Iris pigment epithelial cell (primary cell): ENCODE results near the gene ESRP2.

Source experiments
- DNase-seq: peaks from one replicate; pipeline ENCODE4 v3.0.0-alpha.2; 2011; ENCODE audit warnings: low read depth

Gene ESRP2

DNA sequence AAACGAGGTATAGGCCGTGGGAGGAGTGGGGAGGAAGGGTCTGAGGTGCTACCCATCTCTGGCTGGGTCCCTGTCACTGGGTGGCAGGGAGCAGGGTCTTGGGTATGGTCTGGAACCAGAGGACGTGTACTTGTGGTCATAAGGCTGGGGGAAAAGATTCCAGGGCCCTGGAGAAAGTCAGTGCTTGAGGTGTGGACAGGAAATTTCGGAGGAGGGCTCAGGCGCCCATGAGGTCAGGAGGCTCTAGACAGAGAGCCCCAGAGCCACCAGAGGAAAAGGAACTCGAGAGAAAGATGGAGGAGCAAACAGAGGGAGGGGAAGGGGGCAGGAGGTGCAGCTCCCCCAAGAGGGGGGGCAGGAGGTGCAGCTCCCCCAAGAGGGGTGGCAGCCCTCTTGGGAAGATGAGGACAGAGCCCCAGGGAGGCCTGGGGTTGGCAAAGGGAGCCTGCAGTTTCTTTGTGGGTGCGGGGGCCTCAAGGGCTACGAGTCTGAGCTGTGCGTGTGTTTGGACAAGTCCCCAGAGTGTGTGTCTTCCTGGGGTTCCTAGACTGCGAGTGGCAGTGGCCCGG lies 27.7 kb upstream of the ESRP2 start:
- DNase-seq: no peak

DNA sequence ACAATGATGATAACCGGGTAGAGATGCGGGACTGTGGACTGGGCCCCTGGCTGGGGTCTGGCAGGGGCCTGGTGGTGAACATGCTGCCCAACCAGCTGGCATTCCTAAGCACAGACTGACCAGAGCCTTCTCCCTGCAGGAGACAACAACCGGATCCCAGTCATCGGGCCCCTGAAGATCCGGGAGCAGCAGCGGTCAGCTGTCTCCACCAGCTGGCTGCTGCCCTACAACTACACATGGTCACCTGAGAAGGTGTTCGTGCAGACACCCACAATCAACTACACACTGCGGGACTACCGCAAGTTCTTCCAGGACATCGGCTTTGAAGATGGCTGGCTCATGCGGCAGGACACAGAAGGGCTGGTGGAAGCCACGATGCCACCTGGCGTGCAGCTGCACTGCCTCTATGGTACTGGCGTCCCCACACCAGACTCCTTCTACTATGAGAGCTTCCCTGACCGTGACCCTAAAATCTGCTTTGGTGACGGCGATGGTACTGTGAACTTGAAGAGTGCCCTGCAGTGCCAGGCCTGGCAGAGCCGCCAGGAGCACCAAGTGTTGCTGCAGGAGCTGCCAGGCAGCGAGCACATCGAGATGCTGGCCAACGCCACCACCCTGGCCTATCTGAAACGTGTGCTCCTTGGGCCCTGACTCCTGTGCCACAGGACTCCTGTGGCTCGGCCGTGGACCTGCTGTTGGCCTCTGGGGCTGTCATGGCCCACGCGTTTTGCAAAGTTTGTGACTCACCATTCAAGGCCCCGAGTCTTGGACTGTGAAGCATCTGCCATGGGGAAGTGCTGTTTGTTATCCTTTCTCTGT lies 23.3 kb upstream of the ESRP2 start:
- peak; percentile 34 for DNase-seq

DNA sequence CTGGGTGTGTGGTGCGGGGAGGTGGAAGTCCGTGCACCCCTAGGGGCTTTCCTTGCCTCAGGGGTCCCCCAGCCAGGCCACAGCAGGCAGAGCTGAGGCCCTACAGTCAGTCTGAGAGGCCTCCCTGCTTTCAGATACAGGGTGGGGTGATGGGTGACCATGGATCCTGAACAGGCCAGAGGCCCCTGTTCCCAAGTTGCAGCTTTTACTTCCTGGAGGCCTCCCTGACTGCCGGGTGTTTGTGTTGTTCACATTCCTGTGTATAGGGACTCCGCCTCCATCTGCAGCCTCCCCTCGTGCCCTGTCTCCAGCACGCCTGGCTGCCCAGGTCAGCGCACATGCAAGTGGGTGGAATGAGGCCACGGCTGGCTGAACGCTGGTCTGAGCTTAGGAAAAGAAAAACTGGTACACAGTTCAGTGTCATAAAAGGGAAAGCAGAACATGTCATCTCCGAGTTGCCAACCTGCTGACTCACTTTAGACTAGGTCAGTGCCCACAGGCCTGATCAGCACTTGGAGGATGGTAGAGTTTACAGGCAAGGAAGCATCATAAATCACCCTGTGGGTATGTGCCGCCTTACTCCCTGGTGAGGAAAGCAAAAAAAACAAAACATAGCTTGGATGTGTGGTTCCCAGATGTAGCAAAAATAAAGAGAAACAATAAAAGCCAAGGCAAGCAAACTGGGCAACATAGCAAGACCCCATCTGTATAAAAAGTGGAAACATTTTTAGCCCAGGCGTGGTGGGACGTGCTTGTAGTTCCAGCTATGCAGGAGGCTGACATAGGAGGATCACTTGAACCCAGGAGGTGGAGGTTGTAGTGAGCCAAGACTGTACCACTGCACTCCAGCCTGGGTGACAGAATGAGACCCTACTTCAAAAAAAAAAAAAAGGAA lies 22.2 kb upstream of the ESRP2 start:
- DNase-seq: peak; percentile 73

DNA sequence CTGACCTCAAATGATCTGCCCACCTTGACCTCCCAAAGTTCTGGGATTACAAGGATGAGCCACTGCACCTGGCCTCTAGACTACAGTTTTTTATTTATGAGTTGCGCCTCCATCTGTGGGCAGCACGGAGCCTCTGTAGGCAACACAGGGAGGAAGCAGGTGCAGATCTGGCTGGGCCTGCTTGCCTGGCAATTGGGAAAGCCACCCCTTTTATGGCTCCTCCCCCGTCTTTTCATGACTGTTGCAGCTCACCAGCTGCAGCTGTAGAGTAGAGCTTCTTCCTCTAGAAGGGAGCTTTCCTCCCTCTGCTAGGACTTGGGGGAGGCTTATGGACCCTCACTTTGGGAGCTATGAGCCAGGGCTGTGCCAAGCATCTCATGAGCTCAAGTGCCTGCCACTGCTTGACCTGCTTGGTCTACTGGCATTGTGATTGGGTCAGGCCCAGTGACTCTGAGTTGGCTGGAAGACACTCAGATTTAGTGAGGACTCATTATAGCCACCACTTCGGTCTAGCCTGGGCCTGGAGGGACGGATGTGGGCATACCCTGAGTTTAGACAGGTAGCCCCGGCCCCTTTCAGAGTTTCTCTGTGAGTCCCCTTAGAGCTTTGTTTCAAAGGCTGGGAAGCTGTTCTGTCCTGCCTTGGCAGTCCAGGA lies 21.5 kb upstream of the ESRP2 start:
- no peak for DNase-seq

DNA sequence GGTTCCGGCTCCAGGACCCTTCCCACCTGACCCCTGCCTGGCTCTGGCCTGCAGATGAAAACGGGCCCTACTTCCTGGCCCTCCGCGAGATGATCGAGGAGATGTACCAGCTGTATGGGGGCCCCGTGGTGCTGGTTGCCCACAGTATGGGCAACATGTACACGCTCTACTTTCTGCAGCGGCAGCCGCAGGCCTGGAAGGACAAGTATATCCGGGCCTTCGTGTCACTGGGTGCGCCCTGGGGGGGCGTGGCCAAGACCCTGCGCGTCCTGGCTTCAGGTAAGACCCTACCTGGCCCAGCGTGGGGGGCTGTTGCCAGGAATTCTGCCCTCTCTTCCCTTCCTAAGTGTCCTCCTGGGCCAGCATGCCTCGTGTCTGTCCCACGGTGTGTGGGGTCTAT lies 19.8 kb upstream of the ESRP2 start:
- no peak for DNase-seq

DNA sequence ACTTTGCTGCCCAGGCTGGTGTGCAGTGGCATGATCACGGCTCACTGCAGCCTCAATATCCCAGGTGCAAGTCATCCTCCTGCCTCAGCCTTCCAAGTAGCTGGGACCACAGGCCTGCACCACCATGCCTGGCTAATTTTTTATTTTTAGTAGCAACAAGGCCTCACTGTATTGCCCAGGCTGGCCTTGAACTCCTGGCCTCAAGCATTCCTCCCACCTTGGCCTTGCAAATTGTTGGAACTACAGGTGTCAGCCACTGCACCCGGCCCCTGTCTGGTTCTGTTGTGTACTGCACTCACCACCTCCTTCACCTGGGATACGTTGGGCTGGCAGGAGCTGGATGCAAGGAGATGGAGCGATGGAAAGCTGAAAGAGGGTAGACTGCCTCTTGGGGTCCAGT lies 17.8 kb upstream of the ESRP2 start:
- no peak for DNase-seq

DNA sequence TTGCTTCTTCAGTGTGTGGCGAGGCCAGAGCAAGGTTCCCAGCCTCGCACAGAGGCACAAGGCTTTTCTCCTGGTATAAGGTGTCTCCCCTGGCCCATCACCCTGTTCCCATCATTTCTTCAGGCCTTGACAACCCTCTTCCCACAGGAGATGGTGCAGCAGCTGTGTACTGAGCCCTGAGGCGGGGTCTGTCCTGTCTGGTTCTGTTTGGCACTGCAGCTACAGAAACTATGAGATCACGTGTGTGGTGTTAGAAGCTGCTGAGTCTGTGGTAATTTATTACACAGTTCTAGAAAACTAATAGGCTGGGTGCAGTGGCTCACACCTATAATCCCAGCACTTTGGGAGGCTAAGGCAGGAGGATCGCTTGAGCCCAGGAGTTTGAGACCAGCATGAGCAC lies 16.5 kb upstream of the ESRP2 start:
- no peak for DNase-seq

DNA sequence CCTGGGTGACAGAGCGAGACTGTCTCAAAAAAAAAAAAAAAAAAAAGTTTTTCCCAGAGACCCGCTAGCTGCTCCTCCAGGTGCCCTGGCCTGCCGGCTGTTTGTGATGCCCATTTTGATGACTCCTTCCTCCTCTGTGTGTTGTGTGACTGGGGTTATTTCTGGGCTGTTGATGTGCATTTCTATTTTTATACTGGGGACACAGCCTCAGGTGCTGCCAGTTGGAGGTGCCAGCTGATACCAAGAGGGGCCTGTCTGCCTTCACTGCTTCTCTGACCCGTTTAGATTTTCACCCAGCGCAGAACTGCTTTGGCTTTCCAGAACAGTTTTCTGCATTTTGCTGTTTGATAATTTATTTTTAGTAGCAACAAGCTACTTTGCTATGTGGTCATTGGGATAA lies 15.9 kb upstream of the ESRP2 start:
- DNase-seq: no peak

DNA sequence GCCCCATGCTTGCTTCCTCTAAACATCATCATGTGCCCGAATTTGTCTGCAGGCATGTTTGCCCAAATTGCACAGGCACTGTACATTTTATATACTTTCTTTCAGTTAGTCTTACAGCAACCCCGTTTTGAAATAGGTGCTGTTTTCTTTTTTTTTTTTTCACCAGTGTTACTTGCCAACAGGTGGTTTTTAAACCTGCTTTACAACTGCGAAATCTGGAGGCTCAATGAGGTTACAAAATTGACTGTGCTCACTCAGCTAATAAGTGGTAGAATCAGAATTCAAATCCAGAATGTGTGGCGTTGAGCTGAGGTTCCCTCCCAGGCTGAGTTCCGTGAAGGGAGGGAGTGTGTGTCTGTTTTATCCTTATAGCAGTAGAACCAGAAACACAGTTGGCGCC lies 15.0 kb upstream of the ESRP2 start:
- no peak for DNase-seq

DNA sequence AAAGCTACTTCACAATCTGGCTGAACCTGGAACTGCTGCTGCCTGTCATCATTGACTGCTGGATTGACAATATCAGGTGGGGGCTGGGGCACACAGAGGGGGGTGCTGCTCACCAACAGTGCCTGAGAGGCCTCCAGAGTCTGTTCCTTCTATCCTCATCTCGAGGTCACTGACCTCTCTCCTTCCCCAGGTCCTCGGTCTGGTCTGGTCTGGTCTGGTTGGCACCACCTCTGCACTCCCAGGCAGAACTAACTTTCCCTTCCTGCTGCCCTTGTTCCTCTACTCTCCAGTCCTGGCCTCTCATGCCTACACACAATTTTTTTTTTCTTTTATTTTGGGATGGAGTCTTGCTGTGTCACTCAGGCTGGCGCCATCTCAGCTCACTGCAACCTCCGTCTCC lies 13.4 kb upstream of the ESRP2 start:
- no peak for DNase-seq

DNA sequence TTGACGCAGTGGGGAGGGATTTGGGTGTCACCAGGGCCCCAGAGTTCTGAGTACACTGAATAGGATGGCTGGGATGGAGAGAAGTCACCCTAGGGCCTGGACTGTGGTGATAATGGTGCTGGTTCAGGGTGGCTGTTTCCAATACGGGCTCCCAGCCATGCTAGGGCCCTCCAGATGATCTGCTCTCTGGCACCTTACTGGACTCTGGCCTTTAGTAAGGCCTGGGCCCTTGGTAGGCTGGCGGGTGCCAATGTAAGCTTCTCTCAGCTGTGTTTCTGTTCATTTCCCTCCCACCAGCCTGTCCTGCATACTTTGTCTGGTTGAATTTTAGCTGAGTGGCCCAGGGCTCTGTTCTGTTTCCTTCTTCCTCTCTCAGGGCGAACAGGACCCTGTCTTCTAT lies 12.0 kb upstream of the ESRP2 start:
- DNase-seq: no peak

DNA sequence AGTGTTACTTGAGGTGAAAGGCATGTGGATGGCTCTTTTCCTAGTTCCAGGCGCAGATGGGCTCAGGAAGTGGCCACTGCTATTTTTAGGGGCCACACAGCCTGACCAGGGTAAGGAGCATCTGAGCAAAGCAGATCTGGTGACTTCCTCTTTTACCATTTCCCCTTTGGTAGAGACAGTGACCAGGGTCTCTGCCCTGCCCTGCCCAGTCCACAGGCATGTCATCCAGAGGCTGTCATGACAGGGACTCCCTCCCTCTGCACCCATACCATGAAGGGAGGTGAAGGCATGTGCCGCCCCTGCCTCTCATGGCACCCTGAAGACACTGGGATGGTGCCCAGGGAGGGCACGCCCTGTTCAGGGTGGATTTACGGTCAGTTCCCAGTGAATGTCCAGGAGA lies 11.5 kb upstream of the ESRP2 start:
- no peak for DNase-seq

DNA sequence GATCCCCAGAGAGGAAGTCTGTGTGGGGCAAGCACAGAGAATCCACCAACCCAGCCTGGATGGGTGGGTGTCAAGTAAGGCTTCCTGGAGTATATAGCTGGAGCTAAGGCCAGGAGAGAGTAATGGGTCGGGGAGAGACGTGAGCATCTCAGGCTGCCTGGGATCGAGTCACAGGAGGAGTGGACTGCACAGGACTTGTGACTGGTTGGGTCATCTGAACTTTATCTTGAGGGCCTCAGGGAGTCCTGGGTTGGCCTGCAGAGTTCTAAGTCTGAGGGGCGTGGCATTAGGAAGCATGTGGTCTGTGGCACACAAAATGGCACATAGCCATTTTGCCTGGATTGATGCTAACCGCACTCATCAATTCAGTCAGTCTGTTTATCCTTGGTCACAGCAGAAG lies 10.7 kb upstream of the ESRP2 start:
- DNase-seq: no peak

DNA sequence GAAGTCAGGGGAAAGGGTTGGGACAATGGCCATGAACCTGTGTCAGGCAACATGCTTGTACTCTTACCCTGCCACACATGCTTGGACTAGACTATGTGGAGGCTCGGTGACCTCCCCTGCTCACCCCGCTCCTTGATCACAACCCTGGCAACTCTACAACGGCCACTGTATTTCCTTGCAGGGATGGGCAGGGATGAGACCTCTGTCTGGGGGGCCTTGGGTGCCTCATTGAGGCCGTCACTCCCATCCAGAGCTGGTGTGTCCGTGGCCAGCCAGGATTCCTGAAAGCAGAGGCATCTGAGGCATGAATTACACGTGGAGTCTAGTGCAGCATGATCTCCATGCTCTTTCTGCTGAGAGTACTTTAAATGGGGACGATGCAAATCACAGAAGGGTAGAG lies 10.2 kb upstream of the ESRP2 start:
- DNase-seq: no peak

DNA sequence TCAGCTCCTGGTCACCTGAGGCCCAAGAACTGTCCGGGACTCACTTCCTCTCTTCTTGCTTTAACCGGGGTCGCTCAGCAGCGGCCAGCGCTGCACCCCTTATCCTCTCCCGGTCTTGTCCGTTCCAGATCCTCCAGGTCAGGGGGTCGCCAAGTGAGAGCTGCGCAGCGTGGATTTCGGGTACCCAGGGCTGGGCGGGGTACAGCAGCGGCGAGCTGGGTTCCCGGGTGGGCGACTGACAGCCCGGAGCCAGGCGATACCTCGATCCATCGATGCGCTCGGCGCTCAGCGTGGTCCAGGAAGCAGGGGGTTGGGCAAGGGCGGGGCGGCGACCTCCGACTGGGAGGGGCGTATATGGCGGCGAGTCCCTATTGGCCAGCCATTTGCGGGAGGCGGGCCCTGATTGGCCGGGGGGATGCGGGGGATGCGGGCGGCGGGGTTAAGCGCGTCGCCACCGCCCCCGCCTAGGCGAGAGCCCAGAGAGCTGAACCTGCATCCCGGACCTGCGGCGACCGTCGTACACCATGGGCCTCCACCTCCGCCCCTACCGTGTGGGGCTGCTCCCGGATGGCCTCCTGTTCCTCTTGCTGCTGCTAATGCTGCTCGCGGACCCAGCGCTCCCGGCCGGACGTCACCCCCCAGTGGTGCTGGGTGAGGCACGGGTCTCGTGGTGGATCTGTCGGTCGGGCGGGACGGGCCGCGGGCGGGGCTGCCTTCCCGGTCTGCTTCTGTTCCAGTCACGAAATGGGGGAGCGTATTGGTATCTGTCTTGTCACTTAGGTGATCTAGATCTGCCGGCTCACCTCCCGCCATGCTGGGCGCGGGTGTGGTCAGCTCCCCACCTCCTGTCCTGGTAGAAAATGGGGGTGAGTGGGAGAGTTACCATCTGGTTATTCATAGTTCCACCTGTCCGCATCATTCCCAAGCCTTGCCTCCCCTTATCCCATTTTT lies 9.3 kb upstream of the ESRP2 start, which contains the start of gene PLA2G15:
TSS of gene PLA2G15 (plus strand) at position 471 of the 951 bp plus-strand sequence. CDS start at position 525, 54 bp downstream.
- peak; percentile 97 for DNase-seq

DNA sequence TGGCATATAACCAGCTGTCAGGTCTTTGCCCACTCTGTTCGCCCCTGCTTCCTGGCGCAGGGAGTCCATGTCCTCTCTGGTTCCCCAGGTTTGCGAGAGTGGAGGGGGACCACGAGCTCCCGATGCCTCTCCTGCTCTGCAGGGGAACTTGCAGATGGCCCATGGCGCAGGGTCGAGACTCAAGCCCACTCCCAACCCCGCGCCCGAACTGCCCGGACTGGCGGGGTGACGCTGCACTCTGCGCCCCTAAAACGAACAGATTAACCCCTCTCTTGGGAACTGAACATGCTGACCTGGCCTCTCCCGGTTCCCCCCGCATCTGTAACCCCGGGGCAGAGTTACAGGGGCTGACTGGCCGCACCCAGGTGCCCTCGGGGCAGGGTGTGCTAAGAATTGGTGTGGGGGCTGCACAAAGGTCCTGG lies 8.6 kb upstream of the ESRP2 start:
- DNase-seq: no peak

DNA sequence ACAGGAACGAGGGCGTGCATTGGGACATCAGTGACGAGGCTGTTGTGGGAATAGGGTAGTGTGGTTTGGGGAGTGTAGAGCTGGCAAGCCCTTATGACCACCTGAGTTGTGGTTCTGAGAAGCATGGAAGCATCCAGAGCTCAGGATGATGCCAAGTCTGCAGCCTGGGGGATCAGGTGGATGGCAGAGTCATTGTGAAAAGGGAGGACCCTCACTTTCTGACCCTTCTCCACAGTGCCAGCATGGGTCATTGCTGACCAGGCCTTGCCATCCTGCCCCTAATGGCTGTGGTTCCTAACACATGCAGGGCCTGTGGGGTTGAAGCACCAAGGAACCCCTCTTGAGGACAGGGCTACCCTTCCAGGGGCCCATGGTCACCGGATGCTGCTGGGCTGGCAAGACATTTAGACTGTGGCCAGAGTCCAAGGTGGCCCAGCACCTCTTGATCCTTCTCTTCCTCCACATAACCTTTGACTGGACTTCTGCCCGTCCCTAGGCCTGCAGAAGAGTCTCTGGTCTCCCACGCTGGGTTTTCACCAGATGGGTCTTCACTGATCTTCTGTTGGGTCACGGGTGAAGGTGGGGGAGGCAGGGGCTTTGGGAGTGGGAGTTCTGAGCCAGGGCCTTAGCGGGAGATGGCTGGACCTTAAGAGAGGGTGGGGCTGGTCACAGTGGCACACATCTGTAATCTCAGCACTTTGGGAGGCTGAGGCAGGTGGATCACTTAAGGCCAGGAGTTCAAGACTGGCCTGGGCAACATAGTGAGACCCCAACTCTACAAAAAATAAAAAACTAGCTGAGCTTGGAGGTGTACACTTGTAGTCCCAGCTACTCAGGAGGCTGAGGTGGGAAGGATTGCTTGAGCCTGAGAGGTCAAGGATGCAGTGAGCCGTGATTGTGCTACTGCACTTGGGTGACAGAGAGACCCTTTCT lies 7.3 kb upstream of the ESRP2 start:
- no peak for DNase-seq

DNA sequence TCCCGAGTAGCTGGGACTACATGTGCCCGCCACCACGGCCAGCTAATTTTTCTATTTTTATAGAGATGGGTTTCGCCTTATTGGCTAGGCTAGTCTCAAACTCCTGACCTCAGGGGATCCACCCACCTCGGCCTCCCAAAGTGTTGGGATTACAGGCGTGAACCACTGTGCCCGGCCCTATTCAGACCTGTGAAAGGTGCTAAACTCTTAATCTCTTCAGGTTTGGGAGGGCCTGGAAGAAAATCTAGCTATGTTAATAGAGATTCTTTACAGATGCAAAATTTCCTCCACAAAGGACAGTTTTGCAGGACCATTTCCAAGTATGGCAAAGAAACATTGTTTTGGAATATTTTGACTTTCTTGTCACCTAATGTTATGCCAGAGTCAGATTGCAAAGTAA lies 6.2 kb upstream of the ESRP2 start:
- no peak for DNase-seq

DNA sequence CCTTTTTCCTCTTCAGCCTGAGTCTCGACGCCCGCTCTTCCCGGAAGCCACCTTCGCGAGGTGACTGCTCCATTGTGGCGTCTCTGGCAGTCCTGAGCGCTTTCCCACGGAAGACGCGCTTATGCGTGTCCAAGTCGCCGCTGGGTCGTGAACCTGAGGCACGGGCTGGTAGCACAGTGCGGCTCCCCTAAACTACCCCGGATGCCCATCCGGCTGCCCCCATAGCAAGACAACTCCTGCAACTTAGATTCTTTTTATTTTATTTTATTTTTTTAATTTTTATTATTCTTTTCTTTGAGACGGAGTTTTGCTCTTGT lies 2.1 kb upstream of the ESRP2 start:
- DNase-seq: no peak
